ENCODE data around the gene CEP170. TPM values are rescaled to one million over a fixed set of nuclear protein-coding genes. Genes with fewer than 3 reads are reported as not detected.

Gene CEP170
- total RNA-seq, 1 experiment from 2014 or later = 67.8 TPM

DNA sequence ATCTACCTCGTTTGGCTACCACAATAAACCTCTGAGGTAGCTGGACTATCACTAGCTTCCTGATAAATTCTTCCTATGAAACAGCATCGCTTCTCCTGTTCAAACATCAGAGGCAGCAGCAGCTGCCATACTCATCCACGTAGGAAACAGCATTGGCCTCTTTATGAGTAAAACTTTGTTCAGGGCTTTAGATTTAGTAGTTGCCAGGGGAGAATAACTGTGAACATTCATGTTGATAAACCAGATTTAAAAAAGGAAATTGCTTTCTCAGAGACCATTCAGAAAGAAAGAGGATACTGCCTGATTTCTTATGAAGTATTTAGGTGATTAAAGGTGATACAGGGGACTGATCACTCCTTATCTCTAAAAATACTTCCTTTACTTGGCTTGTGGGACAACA, 7.2 kb downstream of the CEP170 start:
- Histone ChIP-seq H3K9me3 (ENCODE audit: low read depth, low read length, poor library complexity, severe bottlenecking) (no peaks in the 10 kb centered on the region), H3K4me3 (ENCODE audit: low read depth, low read length, poor library complexity, severe bottlenecking) (no peak overlapping the region), H3K27ac (ENCODE audit: low read depth, low read length, poor library complexity, severe bottlenecking) (no peak overlapping the region), H3K27me3 (replicated peaks; ENCODE audit: insufficient read depth, low read depth, low read length, poor library complexity) (no peaks in the 10 kb centered on the region), H3K36me3 (ENCODE audit: insufficient read depth, low read length, poor library complexity, severe bottlenecking) (no peaks in the 10 kb centered on the region), H3K4me1 (ENCODE audit: insufficient read depth, low read length, poor library complexity, severe bottlenecking) (peaks cover 6% of the 10 kb centered on the region)
- BruUV-seq (replicated peaks) = no TSS peak
- ChIA-PET POLR2A (ENCODE audit: low non-redundant PET) (no interaction called here), CTCF (no interaction called here)
- intact Hi-C loops (cut with micrococcal nuclease; ENCODE audit: unreplicated experiment) = no loop called here
- TF ChIP-seq, protein P1, sequence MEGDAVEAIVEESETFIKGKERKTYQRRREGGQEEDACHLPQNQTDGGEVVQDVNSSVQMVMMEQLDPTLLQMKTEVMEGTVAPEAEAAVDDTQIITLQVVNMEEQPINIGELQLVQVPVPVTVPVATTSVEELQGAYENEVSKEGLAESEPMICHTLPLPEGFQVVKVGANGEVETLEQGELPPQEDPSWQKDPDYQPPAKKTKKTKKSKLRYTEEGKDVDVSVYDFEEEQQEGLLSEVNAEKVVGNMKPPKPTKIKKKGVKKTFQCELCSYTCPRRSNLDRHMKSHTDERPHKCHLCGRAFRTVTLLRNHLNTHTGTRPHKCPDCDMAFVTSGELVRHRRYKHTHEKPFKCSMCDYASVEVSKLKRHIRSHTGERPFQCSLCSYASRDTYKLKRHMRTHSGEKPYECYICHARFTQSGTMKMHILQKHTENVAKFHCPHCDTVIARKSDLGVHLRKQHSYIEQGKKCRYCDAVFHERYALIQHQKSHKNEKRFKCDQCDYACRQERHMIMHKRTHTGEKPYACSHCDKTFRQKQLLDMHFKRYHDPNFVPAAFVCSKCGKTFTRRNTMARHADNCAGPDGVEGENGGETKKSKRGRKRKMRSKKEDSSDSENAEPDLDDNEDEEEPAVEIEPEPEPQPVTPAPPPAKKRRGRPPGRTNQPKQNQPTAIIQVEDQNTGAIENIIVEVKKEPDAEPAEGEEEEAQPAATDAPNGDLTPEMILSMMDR (conservative IDR thresholded peaks at IDR 0.05; ENCODE audit: low read depth, low read length) = no peak
- no peak for TF ChIP-seq EZH2 (IDR thresholded peaks at IDR 0.05; ENCODE audit: borderline replicate concordance, low read depth, low read length, poor library complexity, severe bottlenecking)
- no peak for DNase-seq (ENCODE audit: low spot score)

DNA sequence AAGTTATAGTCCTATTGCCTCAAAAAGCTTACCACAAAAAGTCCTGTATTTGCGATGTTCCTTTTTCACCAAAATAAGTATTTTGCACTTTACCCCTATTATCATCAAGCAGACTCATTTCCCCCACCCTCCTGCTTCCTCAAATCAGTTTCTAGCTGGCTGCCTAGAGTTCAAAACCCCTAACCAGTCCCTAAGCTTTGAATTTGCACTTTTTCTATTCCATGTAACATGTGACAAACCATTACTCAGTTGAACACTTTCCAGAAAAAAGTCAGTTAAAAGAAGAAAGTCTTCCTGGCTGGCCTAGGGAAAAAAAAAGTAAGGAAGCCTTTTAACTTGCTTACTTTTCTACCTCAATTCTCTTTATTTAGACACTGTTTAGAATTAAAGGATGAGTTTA, 8.2 kb downstream of the CEP170 start:
- no peaks in the 10 kb centered on the region for H3K9me3 ChIP-seq (ENCODE audit: low read depth, low read length, poor library complexity, severe bottlenecking)
- H3K4me1 ChIP-seq (ENCODE audit: insufficient read depth, low read length, poor library complexity, severe bottlenecking) = no peaks in the 10 kb centered on the region
- ChIA-PET POLR2A (ENCODE audit: low non-redundant PET) (no interaction called here), CTCF (no interaction called here)
- H3K36me3 ChIP-seq (ENCODE audit: insufficient read depth, low read length, poor library complexity, severe bottlenecking) = no peaks in the 10 kb centered on the region
- no peaks in the 10 kb centered on the region for H3K27me3 ChIP-seq (replicated peaks; ENCODE audit: insufficient read depth, low read depth, low read length, poor library complexity)
- intact Hi-C loops (cut with micrococcal nuclease; ENCODE audit: unreplicated experiment) = no loop called here
- no peak overlapping the region for H3K4me3 ChIP-seq (ENCODE audit: low read depth, low read length, poor library complexity, severe bottlenecking)
- no peak for DNase-seq (ENCODE audit: low spot score)
- H3K27ac ChIP-seq (ENCODE audit: low read depth, low read length, poor library complexity, severe bottlenecking) = no peak overlapping the region
- no peak for TF ChIP-seq EZH2 (IDR thresholded peaks at IDR 0.05; ENCODE audit: borderline replicate concordance, low read depth, low read length, poor library complexity, severe bottlenecking)
- TF ChIP-seq, protein P1 (conservative IDR thresholded peaks at IDR 0.05; ENCODE audit: low read depth, low read length) = no peak
- BruUV-seq (replicated peaks) = no TSS peak

DNA sequence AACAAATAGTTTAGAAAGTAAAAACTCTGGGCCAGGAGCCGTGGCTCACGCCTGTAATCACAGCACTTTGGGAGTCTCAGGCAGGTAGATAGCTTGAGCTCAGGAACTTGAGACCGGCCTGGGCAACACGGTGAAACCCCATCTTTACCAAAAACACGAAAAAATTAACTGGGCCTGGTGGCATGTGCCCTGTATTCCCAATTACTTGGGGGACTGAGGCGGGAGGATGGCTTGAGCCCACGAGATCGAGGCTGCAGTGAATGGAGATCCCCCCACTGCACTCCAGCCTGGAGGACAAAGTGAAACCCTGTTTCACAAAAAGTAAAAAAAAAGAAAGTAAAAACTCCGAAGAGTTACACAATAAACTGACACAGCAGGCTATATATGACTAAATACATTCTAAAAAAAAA, 10.6 kb downstream of the CEP170 start:
- no TSS peak for BruUV-seq (replicated peaks)
- ChIA-PET POLR2A (ENCODE audit: low non-redundant PET) (no interaction called here), CTCF (no interaction called here)
- no peak for DNase-seq (ENCODE audit: low spot score)
- no peak for TF ChIP-seq EZH2 (IDR thresholded peaks at IDR 0.05; ENCODE audit: borderline replicate concordance, low read depth, low read length, poor library complexity, severe bottlenecking)
- TF ChIP-seq, protein P1 (conservative IDR thresholded peaks at IDR 0.05; ENCODE audit: low read depth, low read length) = no peak
- no peak overlapping the region for H3K4me3 ChIP-seq (ENCODE audit: low read depth, low read length, poor library complexity, severe bottlenecking)
- no peaks in the 10 kb centered on the region for H3K27me3 ChIP-seq (replicated peaks; ENCODE audit: insufficient read depth, low read depth, low read length, poor library complexity)
- no peak overlapping the region for H3K27ac ChIP-seq (ENCODE audit: low read depth, low read length, poor library complexity, severe bottlenecking)
- no peaks in the 10 kb centered on the region for H3K36me3 ChIP-seq (ENCODE audit: insufficient read depth, low read length, poor library complexity, severe bottlenecking)
- H3K9me3 ChIP-seq (ENCODE audit: low read depth, low read length, poor library complexity, severe bottlenecking) = no peaks in the 10 kb centered on the region
- H3K4me1 ChIP-seq (ENCODE audit: insufficient read depth, low read length, poor library complexity, severe bottlenecking) = no peaks in the 10 kb centered on the region
- intact Hi-C loops (cut with micrococcal nuclease; ENCODE audit: unreplicated experiment) = no loop called here
